ENCODE results near the gene PLPPR2.
"Not testable (repeated sequence)": the region's sequence is repeated elsewhere in the genome, so short reads cannot be mapped to it uniquely, and the experiment has no call there.

The PLPPR2 gene, protein sequence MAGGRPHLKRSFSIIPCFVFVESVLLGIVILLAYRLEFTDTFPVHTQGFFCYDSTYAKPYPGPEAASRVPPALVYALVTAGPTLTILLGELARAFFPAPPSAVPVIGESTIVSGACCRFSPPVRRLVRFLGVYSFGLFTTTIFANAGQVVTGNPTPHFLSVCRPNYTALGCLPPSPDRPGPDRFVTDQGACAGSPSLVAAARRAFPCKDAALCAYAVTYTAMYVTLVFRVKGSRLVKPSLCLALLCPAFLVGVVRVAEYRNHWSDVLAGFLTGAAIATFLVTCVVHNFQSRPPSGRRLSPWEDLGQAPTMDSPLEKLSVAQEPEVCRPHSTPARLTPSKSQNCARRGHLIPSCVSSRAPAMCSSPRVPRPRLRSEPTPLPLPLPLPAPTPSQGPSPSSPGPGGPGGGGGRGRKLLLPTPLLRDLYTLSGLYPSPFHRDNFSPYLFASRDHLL

DNA sequence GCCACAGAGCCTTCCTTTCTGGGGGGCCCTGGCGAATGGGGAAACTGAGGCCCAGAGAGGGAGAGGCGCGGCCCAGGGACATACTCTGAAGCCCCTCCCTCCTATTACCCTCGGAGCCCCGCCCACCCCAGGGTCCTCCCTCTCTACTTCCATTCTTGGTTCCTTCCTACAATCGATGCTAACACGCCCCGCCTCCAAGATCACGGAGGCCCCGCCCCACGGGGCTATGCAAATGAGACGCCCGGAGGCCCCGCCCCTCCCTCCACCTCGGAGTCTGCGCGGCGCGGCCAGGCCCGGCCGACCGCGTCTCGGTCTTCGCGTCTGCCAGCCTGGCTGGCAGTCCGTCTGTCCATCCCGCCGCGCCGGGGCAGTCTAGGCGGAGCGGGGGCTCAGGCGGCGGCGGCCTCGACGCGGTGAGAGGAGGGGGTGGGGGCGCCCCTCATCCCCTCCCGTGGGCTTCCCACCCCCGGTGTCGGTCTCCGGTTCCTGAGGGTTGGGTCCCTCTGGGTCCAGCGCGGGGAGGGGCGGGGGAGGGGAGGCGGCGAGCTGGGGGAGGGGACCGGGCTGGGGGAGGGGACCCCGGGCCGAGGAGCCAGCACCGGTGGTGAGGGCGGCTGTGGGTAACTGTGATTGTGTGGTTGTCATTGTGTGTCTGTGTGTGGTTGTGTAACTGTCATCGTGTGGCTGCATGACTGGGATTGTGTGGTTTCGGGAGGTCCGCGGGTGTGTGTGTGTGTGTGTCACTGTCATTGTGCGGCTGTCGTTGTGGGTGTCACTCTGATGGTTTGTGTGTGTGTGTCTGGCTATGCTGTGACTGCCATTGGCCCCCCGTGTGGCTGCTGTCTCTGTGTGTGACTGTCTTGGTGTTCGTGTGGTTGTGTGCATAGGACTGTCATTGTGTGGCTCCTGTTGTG lies at the start of gene PLPPR2:
Gene PLPPR2 (plus strand): TSS at position 273 of the 914 bp plus-strand sequence. CDS start 2,242 bp downstream, outside the sequence.
- DNase-seq (ENCODE audit: low read depth), result peak; percentile 86

DNA sequence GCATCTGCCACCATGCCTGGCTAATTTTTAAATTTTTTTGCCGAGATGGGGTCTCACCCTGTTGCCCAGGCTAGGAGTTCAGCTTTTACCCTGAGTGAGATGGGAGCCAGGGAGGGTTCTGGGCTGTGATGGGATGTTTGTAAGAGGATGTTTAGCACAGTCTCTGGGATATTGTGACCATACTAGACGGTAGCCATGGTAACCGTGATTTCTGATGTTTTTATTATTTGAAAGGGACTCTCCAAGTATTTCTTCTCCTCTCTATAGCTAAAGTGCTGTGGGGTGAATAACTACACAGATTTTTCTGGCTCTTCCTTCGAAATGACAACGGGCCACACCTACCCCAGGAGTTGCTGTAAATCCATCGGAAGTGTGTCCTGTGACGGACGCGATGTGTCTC lies 48.9 kb upstream of the PLPPR2 start:
- no peak for DNase-seq (ENCODE audit: low read depth)

DNA sequence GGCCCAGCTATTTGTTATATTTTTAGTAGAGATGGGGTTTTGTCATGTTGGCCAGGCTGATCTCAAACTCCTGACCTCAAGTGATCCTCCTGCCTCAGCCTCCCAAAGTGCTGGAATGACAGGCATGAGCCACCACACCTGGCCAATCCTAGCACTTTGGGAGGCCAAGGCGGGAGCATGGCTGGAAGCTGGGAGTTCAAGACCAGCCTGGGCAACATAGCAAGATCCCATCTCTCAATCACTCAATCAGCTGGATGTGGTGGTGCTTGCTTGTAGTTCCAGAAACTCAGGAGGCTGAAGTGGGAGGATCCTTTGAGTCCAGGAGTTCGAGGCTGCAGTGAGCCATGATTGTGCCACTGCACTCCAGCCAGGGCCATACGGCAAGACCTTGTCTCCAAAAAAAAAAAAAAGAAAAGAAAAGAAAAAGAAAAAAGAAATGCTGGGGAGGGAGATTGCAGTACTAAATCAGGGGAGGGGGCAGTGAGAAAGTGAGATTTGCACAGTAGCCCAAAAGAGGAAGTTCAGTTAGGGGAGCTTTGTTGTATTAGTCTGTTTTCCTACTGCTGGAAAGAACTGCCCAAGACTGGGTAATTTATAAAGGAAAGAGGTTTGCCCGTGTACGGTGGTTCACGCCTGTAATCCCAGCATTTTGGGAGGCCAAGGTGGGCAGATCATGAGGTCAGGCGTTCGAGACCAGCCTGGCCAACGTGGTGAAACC lies 34.8 kb upstream of the PLPPR2 start:
- not testable (repeated sequence) for DNase-seq (ENCODE audit: low read depth)

DNA sequence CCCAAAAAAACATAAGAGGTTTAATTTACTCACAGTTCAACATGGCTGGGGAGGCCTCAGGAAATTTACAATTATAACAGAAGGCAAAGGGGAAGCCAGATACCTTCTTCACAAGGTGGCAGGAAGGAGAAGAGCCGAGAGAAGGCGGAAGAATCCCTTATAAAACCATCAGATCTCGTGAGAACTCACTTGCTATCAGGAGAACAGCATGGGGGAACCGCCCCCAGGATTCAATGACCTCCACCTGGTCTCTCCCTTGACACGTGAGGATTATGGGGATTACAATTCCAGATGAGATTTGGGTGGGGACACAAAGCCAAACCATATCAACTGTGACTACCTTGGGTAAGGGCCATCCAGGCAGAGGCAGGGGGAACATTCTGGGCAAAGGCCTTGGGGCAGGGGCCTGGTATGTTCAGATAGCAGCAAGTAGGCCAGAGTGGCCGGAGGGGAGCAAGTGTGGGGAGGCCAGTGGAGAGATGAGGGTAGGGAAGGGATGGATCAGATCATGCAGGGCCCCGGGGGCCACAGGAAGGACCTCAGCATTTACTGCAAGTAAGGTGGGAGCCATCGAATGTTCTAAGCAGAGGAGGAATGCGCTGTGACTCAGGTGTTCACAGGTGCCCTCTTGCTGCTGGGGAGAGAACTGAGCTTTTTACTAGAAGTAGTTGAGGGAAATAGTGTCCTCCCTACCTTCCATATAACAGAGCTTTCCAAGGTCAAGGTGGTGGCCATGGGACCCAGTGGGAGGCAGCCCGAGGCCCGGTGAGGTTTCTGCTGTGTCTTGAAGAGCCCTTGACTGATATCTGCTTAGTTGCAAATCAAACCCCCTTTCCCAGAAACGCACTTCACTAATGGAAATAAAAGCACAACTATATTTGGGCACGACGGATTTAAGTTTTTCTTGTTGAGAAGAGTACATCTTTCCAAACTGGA lies 33.8 kb upstream of the PLPPR2 start:
- no peak for DNase-seq (ENCODE audit: low read depth)

DNA sequence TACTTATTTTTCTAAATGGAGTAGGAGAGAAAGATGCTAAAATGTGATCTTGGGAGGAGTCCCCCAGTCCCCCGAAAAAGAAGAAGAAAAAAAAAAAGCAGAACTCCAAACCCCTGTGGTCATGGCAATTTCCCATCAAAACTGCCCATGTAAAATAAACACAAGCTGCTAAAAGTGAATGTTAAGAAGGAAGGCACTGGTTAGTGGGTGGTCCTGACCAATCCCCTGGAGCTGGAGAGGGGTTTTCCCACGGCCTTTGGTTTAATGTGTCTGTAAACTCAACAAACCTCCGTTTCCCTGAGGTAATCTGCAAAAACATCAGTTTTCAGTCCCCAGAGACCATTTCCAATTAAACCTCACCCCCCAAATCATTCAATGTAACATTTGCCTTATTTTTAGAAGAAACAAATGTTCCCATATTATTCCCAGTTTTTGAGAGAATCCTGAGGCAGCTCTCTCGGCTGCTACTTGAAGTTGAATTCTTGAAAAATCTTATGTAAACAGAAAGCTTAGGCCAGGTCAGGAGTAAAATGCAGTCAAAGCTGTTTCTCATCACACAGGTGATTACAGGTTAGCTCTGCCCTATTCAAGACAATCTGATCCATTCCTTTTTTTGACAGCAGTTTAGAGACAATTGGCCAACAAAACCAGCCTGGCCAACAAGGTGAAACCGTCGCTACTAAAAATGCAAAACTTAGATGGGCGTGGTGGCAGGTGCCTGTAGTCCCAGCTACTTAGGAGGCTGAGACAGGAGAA lies 32.8 kb upstream of the PLPPR2 start:
- no peak for DNase-seq (ENCODE audit: low read depth)

DNA sequence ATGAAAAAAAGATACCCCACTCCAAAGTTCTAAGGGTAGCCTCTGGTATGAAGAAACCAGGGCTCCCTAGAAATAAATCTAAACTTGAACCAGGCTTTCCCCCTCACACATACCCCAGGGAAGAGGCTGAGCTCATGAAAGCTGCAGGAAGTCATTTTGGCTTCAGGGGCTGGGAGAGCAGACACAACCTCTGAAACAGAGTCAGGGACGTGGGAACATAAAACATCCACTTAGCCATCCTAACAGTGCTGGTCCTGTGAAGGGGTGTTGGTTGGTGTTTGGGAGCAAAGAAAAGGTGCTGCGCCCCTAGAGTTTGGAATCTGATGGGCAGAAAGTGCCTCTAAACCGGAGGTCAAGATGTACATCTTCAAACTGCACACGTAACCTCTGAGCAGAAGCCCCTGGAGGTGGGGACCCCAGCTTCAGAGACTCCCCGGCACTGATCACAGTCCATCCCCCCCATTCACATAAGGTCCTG lies 31.6 kb upstream of the PLPPR2 start:
- DNase-seq (ENCODE audit: low read depth), result no peak

DNA sequence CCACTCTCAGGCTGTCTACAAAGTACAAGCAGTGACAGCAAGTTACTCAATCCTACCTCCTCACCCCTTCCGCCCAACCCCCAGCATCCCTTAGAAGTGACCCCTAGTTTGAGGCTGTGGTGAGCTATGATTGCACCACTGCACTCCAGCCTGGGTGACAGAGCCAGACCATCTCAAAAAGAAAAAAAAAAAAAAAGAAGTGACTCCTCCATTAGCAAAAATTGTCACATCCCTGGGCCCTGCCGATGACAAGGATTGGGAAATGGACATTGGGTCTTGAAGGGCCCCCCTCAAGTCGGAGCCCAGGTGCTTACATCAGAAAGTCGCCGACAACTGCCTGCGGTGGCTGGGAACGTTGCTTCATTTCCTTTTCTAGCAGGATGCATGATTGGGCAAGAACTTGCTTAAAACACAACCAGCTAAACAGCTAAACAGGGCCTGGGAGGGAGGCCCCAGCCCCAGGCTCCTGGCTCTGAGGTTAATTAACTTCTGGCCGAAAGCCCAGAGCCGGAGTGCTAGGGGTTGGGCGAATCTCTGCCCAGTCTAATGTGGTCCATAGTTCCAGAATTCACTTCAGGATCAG lies 31.1 kb upstream of the PLPPR2 start:
- DNase-seq (ENCODE audit: low read depth), result peak; percentile 98

DNA sequence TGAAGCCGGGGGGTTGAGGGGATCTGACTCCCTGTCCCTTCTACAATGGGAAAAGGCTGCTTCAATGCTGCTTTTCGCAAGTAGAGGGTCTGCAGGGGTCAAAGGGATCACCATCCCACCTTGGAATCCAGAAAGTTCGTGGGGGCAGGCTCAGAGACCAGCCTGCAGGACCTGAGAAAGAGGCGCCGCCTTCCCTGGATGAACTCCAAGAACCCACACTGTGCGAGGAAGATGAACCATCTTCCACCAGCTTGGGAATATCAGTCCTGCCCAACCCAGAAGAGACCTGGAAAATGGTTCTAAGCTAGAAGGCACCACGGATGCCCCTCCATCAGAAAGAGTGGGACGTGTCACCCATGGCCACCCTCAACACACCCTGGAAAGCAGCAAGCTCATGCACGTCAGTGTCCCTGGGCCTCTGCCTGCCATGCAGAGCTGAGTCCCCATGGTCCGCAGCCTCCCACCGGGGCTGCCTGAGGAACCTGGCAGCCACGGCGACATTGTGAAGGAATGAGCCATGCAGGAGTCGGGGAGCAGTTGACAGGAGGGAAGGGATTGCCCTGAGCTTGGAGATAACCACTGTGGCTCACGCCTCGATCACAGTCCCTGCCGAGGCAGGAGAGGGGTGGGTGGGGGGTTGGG lies 30.4 kb upstream of the PLPPR2 start:
- DNase-seq (ENCODE audit: low read depth), result no peak

DNA sequence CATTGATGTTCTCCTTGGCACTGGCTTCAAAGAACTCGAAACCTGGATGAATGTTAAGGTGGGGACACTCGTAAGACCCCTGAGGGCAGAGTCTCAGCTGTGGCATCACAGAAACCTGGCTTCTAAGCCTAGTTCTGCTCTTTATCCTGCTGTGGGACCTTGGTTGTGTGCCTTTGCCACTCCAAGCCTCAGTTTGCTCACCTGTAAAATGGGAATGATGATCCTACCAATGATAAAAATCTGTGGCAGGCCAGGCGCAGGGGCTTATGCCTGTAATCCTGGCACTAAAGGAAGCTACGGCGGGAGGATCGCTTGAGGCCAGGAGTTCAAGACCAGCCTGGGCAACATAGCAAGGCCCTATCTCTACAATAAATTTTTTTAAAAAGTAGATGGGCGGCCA lies 29.7 kb upstream of the PLPPR2 start:
- no peak for DNase-seq (ENCODE audit: low read depth)

DNA sequence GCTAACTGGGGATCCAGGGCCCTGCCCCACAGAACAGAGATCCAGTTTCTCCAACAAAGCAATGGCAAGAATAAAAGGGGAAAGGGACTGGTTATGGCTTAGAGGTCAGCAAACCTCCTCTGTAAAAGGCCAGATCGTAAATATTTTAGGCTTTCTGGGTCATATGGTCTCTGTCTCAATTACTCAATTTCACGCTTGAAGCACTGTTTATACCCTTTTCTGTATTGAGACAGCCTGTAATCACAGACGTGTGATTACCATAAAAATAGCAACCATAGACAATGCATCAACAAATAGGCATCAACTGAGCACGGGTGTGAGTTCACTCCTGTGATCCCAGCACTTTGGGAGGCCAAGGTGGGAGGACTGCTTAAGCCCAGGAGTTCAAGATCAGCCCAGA lies 25.1 kb upstream of the PLPPR2 start:
- DNase-seq (ENCODE audit: low read depth), result no peak

DNA sequence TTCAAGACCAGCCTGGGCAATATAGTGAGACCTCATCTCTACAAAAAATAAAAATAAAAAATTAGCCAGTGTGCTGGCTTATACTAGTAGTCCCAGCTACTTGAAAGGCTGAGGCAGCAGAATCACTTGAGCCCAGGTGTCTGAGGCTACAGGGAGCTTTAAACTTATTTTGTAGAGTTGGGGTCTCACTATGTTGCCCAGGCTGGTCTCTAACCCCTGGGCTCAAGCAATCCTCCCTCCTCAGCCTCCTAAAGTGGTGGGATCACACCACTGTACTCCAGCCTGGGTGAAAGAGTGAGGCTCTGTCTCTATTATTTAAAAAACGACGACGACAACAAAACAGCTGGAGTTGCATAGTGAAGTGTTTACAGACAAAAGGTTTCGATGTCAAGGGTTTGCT lies 23.7 kb upstream of the PLPPR2 start:
- no peak for DNase-seq (ENCODE audit: low read depth)

DNA sequence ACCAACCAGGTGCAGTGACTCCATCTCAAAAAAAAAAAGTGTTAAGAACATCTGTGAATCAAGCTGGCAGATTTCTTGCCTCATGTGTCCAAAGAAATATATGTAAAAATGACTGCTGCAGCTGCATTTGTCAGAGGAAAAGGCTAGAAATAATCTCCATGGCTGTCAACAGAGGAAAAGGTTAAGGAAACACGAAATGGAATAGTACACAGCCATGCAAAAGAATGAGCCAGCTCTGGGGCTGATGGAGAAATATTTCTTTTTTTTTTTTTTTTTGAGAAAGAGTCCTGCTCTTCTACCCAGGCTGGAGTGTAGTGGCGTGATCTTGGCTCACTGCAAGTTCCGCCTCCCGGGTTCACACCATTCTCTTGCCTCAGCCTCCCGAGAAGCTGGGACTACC lies 22.4 kb upstream of the PLPPR2 start:
- DNase-seq (ENCODE audit: low read depth), result no peak

DNA sequence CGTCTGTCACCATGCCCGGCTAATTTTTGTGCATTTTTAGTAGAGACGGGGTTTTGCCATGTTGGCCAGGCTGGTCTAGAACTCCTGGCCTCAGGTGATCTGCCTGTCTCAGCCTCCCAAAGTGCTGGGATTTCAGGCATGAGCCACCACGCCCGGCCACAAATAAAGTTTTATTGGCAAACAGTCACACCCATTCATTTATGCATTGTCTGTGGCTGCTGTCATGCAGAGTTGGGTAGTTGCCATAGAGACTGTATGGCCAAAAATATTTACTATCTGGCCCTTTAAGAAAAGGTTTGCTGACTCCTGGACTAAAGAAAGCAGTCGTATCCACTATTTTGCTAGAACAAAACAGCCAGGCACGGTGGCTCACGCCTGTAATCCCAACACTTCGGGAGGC lies 21.4 kb upstream of the PLPPR2 start:
- DNase-seq (ENCODE audit: low read depth), result not testable (repeated sequence)

DNA sequence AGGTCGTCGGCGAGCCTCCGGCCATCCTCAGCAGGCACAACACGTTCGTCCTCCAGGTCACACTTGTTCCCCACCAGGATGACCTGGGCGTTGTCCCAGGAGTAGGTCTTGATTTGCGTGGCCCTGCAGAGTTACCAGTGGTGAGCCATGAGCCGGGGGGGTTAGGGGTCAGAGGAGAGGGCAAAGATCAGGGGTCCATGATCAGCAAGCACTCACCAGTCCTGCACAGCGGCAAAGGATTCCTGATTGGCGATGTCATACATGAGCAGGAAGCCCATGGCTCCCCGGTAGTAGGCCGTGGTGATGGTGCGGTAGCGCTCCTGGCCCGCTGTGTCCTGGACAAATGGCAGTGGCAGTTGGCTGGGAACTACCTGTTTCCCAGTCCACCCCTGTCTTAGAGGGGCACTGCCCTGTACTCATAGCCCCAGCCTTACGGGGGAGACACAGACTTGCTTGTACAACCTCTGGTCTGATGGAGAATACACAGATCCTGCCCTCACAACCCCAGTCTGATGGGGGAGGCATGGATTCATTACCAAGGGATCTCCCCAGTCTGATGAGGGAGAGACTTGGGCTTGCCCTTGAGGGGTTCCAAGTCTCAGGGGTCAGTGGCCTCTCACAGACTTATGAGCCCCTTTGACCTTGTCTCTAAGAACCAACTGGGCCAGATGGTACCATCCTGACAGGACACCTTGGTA lies 19.6 kb upstream of the PLPPR2 start:
- no peak for DNase-seq (ENCODE audit: low read depth)

DNA sequence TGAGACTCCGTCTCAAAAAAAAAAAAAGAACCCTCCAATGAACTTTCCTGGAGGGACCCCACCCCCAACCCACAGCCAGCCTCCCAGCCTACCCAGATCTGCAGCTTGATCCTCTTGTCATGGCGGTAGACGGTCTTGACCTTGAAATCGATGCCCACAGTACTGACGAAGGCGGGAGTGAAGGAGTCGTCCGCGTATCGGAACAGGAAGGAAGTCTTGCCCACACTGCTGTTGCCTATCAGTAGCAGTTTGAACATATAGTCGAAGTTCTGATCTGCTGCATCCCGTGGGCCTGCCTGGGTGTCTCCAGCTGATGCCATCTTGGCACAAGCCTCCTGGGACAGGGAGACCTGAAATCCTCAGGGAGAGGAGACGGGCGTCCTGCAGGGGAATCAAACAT lies 18.2 kb upstream of the PLPPR2 start:
- no peak for DNase-seq (ENCODE audit: low read depth)

DNA sequence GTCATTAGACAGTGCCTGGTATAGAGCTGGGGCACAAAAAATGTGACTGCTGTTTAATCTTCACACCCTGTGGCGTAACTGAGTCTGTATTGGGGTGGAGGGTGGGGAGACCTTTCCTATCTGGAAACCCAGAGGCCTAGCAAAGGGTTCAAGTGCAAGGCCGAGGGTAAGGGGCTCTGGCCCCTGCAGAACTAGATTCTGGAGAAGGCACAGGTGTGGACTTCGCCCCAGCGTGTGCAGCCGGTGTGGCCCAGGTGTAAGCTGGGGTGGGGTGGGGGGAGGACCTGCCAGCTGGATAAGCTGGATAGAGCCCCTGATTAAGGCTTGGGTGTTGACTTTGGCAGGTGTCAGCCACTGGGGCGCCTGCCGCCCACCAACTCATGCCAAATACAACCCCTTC lies 17.1 kb upstream of the PLPPR2 start:
- DNase-seq (ENCODE audit: low read depth), result no peak

DNA sequence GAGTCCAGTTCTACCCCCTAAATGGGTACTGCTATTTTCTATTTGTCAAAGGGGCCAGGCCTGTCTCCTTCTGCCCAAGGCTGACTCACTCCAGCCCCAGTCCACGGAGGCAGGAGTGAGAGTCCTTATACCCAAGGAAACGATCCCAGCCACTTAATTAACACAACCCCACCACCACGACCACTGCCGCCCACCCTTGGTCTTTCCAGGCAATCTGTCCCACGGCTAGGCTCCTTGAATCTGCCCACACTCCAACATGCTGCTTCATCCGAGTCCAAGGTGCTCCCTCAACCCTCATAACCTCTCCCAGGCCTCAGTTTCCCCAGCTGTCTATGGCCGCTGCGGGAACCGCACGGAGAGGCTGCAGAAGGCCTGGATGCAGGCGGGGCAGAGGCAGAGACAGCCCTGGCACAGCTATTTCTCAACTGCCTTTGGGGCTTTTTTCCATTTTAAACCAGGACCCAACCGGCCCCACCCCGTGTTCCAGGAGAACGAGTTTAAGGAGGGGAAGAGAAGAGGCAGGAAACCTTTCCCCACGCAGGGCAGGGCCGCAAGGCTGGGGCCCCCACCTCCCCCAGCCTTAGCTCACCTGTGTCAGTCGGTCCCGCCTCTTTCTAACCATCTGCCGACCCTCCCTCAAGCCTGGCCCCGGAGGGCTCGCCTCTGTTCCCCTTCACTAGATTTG lies 16.5 kb upstream of the PLPPR2 start:
- DNase-seq (ENCODE audit: low read depth), result no peak

Data from iris pigment epithelial cell (primary cell).